Measurements from ENCODE around the gene H6PD.

DNA sequence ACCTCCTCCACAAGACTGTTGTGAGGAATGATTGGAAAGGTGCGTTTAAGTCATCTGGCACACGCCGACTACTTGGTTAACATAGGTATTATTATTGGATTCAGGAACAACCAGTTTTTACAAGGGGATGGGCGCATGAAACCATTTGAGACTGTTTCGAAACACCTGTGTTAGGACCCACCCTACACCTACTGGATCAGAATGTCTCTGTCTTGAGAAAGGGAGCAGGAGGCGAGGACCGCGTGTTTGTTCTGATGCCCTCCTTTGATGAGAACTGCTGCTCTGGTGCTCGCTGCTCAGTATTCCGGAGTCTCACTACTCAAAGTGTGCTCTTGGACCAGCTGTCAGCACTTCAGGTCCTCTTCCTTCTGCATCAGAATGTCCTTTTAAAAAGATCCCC lies 7.3 kb downstream of the H6PD start:
- TF ChIP-seq GATA3 (IDR thresholded peaks at IDR 0.05; ENCODE audit: low read depth, low read length) (no peak), GATA2 (IDR thresholded peaks at IDR 0.05; ENCODE audit: low read depth, low read length) (no peak)
